Panc1 (cell line): ENCODE results near the gene FOXG1.

ENCODE experiments used
- POLR2AphosphoS5 ChIP-seq: IDR thresholded peaks from 2 replicates; pipeline ENCODE4 v1.6.1; 2012; ENCODE audit warnings: mild to moderate bottlenecking, low read depth, low read length, moderate library complexity
- REST ChIP-seq, 2 experiments: IDR thresholded peaks; 2 replicates each; pipeline ENCODE4 v1.6.1; 2011 to 2012; ENCODE audit warnings: low read depth in 2 of 2, control low read depth in 1 of 2, low read length in 1 of 2, mild to moderate bottlenecking in 1 of 2, moderate library complexity in 1 of 2; ENCODE audit not compliant: insufficient read depth in 1 of 2
- SIN3A ChIP-seq: IDR thresholded peaks from 2 replicates; pipeline ENCODE4 v1.6.1; 2012; ENCODE audit warnings: low read depth, mild to moderate bottlenecking, low read length, moderate library complexity, borderline replicate concordance; ENCODE audit not compliant: insufficient read depth
- TCF7L2 ChIP-seq: IDR thresholded peaks from 2 replicates; pipeline ENCODE4 v1.6.1; 2011; ENCODE audit warnings: mild to moderate bottlenecking, low read depth, low read length, inconsistent platforms
- TF ChIP-seq, protein P1 (sequence below): fragments of 450-650 bp; IDR thresholded peaks from 2 replicates; pipeline ENCODE4 v1.5.1; 2017; ENCODE audit warnings: mild to moderate bottlenecking

DNA sequence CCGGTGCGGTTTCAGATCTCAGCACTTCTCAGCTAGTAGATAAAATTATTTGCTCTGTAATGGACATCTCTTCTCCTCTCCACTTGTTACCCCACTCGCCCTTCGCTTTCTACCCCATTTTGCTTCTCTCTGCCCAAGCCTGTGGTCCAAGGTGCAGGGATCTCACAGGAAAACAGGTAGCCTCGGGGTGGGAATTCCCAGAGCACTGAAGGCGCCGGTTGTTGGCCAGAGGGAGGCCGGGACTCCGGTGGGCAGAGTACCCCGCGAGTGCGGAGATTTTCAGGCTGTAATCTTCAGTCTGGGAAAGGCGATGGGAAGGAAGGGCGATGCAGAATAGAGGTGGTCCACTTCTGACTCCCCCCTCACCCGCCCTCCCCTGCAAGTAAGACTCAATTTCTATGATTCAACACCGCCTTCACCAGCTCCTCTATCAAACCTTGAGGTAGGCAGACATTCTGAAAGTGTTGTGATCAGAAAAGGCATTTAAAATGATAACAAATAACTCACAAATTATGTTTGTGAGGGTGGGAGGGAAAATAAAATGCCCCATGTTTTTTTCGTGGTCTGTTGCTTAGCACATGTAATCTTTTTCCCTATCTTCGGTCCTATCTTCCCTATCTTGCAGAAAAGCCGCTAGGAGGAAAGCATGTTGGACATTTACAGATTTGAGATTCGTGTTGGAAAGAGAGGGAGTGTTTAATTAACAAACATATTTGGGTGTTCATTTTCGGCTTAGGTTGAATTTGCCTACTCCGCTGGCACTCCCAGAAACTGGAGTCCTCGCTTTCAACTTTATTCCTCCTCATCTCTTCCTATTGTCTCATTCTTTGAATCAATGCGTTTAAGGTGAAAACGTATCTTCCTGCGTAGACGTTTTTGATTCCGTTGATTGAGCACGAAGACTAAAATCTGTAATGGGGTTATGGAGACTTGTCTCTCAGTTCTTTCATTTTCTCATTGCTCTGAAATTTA is 8.5 kb downstream of the FOXG1 start:
- TF ChIP-seq, protein P1, sequence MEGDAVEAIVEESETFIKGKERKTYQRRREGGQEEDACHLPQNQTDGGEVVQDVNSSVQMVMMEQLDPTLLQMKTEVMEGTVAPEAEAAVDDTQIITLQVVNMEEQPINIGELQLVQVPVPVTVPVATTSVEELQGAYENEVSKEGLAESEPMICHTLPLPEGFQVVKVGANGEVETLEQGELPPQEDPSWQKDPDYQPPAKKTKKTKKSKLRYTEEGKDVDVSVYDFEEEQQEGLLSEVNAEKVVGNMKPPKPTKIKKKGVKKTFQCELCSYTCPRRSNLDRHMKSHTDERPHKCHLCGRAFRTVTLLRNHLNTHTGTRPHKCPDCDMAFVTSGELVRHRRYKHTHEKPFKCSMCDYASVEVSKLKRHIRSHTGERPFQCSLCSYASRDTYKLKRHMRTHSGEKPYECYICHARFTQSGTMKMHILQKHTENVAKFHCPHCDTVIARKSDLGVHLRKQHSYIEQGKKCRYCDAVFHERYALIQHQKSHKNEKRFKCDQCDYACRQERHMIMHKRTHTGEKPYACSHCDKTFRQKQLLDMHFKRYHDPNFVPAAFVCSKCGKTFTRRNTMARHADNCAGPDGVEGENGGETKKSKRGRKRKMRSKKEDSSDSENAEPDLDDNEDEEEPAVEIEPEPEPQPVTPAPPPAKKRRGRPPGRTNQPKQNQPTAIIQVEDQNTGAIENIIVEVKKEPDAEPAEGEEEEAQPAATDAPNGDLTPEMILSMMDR = no peak
- TF ChIP-seq POLR2AphosphoS5 = no peak
- TF ChIP-seq SIN3A = no peak
- TF ChIP-seq TCF7L2 = no peak
- no peak for TF ChIP-seq REST (IDR thresholded peaks at IDR 0.05; ENCODE audit: insufficient read depth in 1 of 2, low read depth in 2 of 2, low read length in 1 of 2)
